ENCODE measurements around the gene ERAL1. TPM values are rescaled to one million over a fixed set of nuclear protein-coding genes. Genes with fewer than 3 reads are reported as not detected.

The ERAL1 gene
- total and polyA plus RNA-seq, 2 donors (not counting 1 experiment from before 2014, with no cell fraction given): 35.9 to 45.7 TPM

GRCh38 chr17:28882154-28882895 is 27.5 kb downstream of the ERAL1 start:
- H3K36me3 ChIP-seq (replicated peaks in 1 of 2; ENCODE audit: control extremely low read depth in 1 of 2, control insufficient read depth in 1 of 2, extremely low read depth in 1 of 2, insufficient read depth in 2 of 2, low read length in 1 of 2): peaks cover 0 to 95% of the 10 kb centered on the region in 2 experiments
- no peak overlapping the region for H3K27ac ChIP-seq (ENCODE audit: low read length in 2 of 2)
- no peaks in the 10 kb centered on the region for H3K27me3 Mint-ChIP-seq
- H4K20me1 ChIP-seq (ENCODE audit: control insufficient read depth, insufficient read depth, low read length, poor library complexity, severe bottlenecking): peaks cover 77% of the 10 kb centered on the region
- ATAC-seq (ENCODE audit: low read depth): no peak
- CTCF ChIA-PET: interaction anchor here (2.5 kb wide), 1 partner anchor 118 kb away, joined by 13 read pairs; no protein-coding TSS in a partner anchor
- H3K9me3 Mint-ChIP-seq (ENCODE audit: insufficient read depth): no peaks in the 10 kb centered on the region
- no peak overlapping the region for H3K4me3 Mint-ChIP-seq
- no peak for TF ChIP-seq EZH2 (IDR thresholded peaks at IDR 0.05; ENCODE audit: borderline replicate concordance, insufficient read depth, low read depth, low read length, poor library complexity, severe bottlenecking)
- no peak for TF ChIP-seq CTCF (IDR thresholded peaks at IDR 0.05)
- H3K4me3 ChIP-seq (ENCODE audit: control extremely low read depth in 1 of 5, extremely low read depth in 1 of 5, insufficient read depth in 1 of 5, low read depth in 2 of 5, low read length in 4 of 5): no peak overlapping the region
- H3K79me2 ChIP-seq (ENCODE audit: control insufficient read depth, insufficient read depth, low read length): peaks cover 42% of the 10 kb centered on the region
- no peak overlapping the region for H3K4me2 ChIP-seq (replicated peaks; ENCODE audit: low read depth, low read length, poor library complexity, severe bottlenecking)
- peaks cover 4 to 10% of the 10 kb centered on the region in 2 donors for H3K4me1 ChIP-seq (ENCODE audit: control insufficient read depth in 2 of 2, insufficient read depth in 2 of 2, low read length in 2 of 2)
- WGBS (ENCODE audit: insufficient coverage): 96% methylated on average over 11 of the region's 18 CpGs
- H3K27ac Mint-ChIP-seq: no peak overlapping the region
- H3K9ac ChIP-seq (ENCODE audit: low read length): no peak overlapping the region
- H3K27me3 ChIP-seq (replicated peaks in 1 of 4; ENCODE audit: control extremely low read depth in 1 of 4, control insufficient read depth in 3 of 4, insufficient read depth in 4 of 4, low read length in 3 of 4): no peaks in the 10 kb centered on the region
- no peaks in the 10 kb centered on the region for H3K9me3 ChIP-seq (ENCODE audit: control extremely low read depth in 1 of 3, control insufficient read depth in 2 of 3, insufficient read depth in 1 of 3, low read length in 2 of 3)
- intact Hi-C loops (cut with micrococcal nuclease): no loop called here
- no peak for DNase-seq
- H2AFZ ChIP-seq (ENCODE audit: insufficient read depth, low read depth, low read length, poor library complexity, severe bottlenecking): no peak overlapping the region
- H3K4me1 Mint-ChIP-seq: peaks cover 22% of the 10 kb centered on the region
- POLR2A ChIA-PET: interaction anchor here (1.1 kb wide), 1 partner anchor 11 kb away, joined by 4 read pairs; no protein-coding TSS in a partner anchor
